GM21381 (cell line): ENCODE measurements around the gene FAM120B.
"Not testable (repeated sequence)": the region's sequence is repeated elsewhere in the genome, so short reads cannot be mapped to it uniquely, and the experiment has no call there.

Experiments
- ATAC-seq: cut with Tn5 transposase; IDR thresholded peaks from one replicate; pipeline ENCODE4 v1.9.1; 2021; ENCODE audit warnings: mild to moderate bottlenecking, moderate library complexity; ENCODE audit not compliant: unreplicated experiment

Gene FAM120B

GRCh38 chr6:170375661-170376060 lies 69.1 kb downstream of the FAM120B start:
- ATAC-seq, result no peak

GRCh38 chr6:170376386-170377043 lies 70.0 kb downstream of the FAM120B start:
- no peak for ATAC-seq

GRCh38 chr6:170378502-170378901 lies 71.9 kb downstream of the FAM120B start:
- ATAC-seq, result no peak

DNA sequence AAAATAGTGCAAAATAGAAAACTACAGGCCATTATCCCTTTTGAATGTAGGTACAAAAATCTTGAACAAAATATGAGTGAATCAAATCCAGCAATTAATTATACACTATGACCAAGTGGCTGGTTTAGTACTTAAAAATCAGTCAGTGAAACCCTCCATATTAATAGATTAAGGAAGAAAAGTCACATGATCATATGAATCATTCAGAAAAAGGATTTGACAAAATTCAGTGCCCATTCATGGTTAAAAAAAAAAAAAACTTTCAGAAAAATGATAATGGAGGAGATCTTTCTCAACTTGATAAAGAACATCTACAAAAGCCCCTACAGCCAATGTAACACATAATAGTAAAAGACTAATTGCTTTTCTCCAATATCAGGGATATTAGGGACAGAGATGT lies 75.0 kb downstream of the FAM120B start:
- ATAC-seq, result no peak

DNA sequence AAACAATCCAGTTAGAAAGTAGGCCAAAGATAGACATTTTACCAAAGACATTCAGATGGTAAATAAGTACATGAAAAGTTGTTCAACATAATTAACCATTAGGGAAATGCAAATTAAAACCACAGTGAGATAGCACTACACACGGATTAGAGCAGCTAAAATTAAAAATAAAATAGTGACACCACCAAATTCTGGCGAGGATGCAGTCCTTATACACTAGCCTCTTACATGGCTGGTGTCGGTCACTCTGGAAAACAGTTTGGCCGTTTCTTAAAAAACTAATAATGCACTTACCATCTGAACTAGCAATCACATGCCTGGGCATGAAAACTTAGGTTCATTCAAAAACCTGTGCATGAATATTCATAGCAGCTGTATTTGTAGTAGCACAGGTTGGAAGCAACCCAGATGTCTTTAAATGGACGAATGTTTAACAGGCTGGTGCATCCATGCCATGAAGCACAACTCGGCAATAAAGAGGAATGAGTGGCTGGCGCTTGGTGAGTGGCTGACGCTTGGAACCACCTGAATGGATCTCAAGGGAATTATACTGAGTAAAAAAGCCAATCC lies 77.0 kb downstream of the FAM120B start:
- ATAC-seq, result no peak

- ATAC-seq, result no peak
Measured at GRCh38 chr6:170385506-170385905, 78.9 kb downstream of the FAM120B start.

DNA sequence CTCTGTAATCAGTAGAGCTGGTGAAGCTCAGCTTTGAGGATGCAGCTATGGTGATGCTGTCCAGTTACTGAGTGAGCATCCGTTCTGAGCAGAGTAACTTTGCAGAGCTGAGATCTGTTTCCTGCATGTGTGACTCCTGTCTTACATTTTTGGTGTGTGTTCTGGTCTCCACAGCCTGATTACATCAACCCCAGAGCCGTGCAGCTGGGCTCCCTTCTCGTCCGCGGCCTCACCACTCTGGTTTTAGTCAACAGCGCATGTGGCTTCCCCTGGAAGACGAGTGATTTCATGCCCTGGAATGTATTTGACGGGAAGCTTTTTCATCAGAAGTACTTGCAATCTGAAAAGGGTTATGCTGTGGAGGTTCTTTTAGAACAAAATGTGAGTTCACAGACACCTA lies 81.6 kb downstream of the FAM120B start:
- ATAC-seq, result no peak

GRCh38 chr6:170393033-170393432 lies 86.5 kb downstream of the FAM120B start:
- ATAC-seq, result no peak

- ATAC-seq, result no peak
Measured at GRCh38 chr6:170393807-170394399, 87.3 kb downstream of the FAM120B start.

GRCh38 chr6:170394980-170395379 lies 88.4 kb downstream of the FAM120B start:
- no peak for ATAC-seq

DNA sequence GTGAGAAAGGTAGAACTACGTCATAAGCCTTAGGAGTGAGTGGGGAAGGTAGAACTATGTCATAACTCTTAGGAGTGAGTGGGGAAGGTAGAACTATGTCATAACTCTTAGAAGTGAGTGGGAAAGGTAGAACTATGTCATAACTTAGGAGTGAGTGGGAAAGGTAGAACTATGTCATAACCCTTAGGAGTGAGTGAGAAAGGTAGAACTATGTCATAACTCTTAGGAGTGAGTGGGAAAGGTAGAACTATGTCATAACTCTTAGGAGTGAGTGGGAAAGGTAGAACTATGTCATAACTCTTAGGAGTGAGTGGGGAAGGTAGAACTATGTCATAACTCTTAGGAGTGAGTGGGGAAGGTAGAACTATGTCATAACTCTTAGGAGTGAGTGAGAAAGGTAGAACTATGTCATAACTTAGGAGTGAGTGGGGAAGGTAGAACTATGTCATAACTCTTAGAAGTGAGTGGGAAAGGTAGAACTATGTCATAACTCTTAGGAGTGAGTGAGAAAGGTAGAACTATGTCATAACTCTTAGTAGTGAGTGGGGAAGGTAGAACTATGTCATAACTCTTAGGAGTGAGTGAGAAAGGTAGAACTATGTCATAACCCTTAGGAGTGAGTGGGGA lies 92.3 kb downstream of the FAM120B start:
- ATAC-seq, result not testable (repeated sequence)

- not testable (repeated sequence) for ATAC-seq
Measured at GRCh38 chr6:170399955-170400558, 93.5 kb downstream of the FAM120B start.

DNA sequence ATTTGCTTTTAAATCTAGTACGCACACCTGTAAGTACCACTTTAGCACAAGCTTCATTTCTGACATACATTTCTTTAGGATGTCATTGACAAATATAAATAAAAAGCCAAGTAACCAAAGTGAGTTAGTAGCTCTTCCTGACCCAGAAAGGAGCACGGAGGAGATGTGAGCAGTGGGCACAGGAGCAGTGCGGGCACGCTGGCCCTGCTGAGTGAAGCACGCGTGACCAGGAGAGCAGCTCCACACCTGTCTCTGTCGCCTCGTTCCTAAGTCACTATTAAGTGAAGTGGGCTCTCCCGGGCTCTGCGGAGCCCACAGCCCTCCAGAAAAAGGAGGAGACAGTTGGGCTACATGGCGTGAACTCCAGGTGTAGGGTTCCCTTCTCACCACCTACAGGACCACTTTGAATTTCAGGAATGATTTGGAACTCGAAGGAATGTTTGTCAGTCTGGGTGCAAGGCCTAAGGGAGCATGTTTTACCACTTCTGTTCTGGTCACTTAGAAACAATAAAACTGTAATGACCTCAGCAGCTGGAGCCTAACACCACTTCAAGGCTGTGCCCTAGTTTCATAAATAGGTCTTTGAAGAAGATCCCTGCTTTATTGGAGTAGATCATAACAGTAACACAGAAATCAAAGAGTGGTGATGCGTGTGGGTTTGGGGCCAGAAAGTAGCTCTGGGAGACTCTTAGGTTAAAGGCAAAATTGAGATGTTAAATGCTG lies 95.9 kb downstream of the FAM120B start:
- no peak for ATAC-seq

DNA sequence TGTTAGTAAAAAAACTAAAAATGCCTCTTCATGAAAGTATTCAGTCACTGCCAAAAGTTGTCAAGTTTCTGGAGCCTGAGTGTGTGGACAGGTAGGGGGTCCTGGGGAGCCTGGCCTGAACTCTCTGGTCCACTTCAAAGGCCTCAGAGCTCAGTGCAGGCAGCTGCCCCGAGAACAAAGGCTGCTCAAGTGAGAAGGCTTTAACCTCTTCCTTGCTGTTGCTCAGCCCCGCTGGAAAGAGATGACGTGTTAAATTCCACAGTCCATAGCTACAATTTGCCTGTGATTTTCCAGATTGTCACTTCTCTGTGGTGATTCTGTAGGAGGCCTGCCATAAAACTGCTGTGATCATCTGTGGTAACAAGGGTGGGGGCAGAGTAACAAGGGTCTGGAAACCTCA lies 96.9 kb downstream of the FAM120B start:
- ATAC-seq, result no peak

DNA sequence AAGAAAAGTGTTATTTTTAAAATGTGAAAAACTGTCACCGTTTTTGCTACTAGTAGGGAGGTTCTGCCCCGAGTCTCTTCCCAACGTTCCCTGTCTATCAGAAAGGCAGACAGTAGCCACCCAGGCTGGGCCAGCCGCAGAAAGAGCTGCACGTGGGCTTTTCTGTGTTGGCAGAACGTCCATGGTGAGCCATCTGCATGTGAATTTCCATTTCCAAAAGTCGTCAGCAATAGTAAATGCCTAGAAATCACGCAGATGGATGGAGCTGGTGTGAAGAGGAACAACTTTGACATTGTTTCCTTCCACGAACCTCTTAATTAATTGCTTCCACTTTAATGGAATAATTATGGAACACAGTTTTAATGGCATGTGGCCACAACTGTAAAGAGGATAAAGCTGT lies 97.5 kb downstream of the FAM120B start:
- ATAC-seq, result no peak

- no peak for ATAC-seq
Measured at GRCh38 chr6:170404697-170405096, 98.1 kb downstream of the FAM120B start.

DNA sequence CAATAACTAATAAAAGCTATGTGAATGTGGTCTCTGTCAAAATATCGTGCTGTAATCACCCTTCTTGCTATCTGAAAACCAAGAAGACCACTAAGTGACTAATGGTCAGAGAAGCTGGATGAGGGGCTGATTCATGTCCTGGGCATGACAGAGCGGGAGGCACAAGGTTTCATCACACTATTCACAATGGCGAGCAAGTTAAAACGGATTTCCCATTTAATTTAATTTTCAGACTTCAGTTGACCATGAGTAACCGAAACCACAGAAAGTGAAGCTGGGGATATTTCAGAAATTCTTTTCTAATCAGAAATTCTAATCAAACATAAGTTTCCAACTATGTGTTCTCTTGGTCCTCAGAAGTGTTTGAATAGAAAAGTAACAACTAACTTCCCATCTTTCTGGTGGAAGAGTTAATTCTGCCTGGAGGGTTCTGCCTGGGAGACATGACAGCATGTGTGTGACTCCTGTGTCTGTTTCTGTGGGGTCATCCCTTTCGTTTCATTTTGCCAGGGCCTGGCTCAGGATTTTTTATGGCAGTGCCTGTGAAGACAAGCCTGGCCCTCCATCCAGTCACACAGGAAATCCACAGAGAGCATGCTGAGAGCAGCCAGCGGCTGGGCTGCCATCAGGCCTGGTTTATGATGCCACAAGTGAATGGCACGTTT lies 98.9 kb downstream of the FAM120B start:
- ATAC-seq, result no peak

DNA sequence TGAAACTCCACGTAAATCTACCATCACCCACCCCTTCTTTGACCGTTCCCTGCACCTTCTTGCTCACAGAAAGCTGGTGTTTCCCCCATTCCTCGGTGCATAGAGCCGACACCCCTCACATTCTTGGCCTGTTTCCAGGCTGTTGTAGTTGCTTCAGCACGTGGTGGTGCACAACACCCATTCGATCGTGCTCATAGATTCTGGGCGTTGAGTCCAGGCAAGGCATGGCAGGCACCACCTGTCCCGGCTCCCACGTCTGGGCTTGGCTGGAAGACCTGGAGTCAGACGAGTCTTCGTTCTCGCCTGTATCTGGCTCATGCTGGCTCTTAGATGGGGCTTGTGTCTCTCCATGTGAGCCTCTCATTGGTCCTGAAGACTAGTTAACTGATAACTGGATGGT lies 100.6 kb downstream of the FAM120B start:
- no peak for ATAC-seq

DNA sequence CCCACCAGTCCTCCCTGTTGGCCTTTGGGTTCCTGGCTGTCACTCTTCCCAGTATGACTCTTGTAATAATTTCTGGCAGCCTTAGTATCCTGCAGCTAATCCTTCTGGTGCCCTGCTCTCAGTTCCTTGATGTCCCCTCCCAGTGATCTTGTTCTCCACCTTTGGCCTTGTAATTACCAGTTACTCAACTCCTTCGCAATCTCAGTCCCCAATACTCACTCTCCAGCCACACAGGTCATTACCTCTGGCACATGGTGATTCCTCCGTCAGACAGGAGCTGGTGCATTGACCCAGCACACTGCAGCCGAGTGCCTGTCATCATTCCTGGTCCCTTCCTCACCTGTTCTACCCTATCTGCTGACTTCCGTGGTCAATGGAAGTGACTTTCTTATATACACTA lies 101.4 kb downstream of the FAM120B start:
- ATAC-seq, result no peak

DNA sequence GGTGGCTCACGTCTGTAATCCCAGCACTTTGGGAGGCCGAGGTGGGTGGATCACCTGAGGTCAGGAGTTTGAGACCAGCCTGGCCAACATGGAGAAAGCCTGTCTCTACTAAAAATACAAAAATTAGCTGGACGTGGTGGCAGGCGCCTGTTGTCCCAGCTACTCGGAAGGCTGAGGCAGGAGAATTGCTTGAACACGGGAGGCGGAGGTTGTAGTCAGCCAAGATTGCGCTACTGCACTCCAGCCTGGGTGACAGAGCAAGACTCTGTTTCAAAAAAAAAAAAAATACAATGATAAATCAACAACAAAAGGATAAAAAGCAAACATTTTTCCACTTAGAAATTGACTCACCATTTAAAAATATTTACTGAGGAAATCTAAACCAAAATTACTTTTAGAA lies 103.2 kb downstream of the FAM120B start:
- not testable (repeated sequence) for ATAC-seq

GRCh38 chr6:170410241-170410640 lies 103.7 kb downstream of the FAM120B start:
- ATAC-seq, result no peak
